CD4-positive, alpha-beta T cell treated with Interleukin-6 for 4 hours (primary cell): ENCODE results near the gene BTRC.

ENCODE experiments used
- DNase-seq: peaks from one replicate; pipeline ENCODE4 v3.0.0-alpha.2; 2020; ENCODE audit warnings: mixed read lengths

Gene BTRC

DNA sequence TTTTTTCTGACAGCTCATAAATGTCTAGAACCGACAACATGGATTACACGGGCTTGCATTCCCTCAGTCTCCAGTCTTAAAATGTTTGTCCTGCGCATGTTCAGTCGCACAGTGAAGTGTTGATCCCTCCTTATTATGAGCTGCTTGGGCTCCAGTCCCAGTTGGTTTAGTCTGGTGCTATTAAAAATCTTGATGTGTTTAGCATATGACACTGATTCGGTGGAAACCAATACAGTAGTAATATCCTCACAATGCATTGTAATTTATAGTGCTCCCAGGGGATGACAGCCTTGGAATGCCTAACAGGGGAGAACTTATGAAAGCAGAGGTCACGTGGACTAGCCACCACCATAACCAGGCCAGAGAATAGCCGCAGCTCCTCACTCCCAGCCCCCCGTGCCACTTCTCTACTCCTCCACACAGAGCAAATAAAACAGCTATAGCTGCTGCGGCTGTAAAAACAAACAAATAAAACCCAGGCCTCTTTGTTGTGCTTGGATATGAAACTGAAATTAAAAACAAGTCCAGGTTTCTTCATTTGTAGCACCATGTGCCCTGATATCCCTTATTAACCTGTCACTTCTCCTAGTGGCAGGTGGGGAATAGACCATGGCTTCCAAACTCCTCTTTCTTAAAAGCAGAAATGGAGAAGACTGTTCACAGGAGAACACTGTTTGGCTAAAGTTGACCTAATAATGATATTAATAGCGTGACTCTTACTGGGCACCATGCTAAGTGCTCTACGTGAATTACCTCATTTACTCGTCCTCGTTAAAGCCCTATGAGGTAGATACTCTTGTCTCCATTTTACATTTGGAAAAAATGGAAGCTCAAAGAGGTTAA lies 241.8 kb downstream of the BTRC start:
- DNase-seq: no peak

- no peak for DNase-seq
Observed at GRCh38 chr10:101597091-101597900, 243.3 kb downstream of the BTRC start.

GRCh38 chr10:101601541-101601940 lies 247.6 kb downstream of the BTRC start:
- DNase-seq: no peak

GRCh38 chr10:101602761-101603398 lies 248.9 kb downstream of the BTRC start:
- DNase-seq: peak; percentile 59
